ENCODE data around the gene ESYT2. TPM values are rescaled to one million over a fixed set of nuclear protein-coding genes. Genes with fewer than 3 reads are reported as not detected.

Gene ESYT2
- total and polyA plus RNA-seq, 9 of the 15 experiments (the other 6 are each of a cell fraction or from before 2014, with no cell fraction given), result 5.8 to 86.9 (median 64.7) TPM

DNA sequence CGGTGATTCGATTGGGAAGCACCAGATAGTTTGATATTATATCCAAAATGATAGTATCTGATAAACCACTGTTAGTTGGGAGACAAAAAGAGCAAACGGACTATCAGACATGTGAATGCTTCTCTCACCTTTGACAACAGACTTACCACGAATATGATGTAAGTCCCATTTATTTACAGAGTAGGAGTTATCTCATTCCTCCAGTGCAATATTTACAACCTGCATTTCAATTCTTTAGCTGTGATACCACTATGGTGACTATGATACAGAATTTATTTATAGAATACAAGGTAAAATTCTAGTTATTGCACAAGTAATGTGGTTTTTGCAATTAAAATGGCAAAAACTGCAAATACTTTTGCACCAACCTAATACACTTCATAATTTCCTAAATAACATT, 61.6 kb downstream of the ESYT2 start (continued):
- TF ChIP-seq ELK3 (CRISPR knock-in tag; IDR thresholded peaks at IDR 0.05) (no peak), KDM2B (CRISPR knock-in tag; IDR thresholded peaks at IDR 0.05) (no peak), ATF7 (IDR thresholded peaks at IDR 0.05) (no peak), DNMT1 (IDR thresholded peaks at IDR 0.05) (no peak), TAL1 (IDR thresholded peaks at IDR 0.05) (peak; percentile 41), RBM34 (IDR thresholded peaks at IDR 0.05; ENCODE audit: borderline replicate concordance, insufficient read depth, low read length) (no peak), ZEB2 (IDR thresholded peaks at IDR 0.05) (no peak), ZNF644 (tag; IDR thresholded peaks at IDR 0.05; ENCODE audit: low read depth) (no peak), KDM4B (IDR thresholded peaks at IDR 0.05; ENCODE audit: borderline replicate concordance in 2 of 2, low read depth in 1 of 2) (no peak), SP1 (CRISPR knock-in tag; IDR thresholded peaks at IDR 0.05) (no peak), KDM1A (IDR thresholded peaks at IDR 0.05) (no peak), NFE2L1 (tag; IDR thresholded peaks at IDR 0.05; ENCODE audit: borderline replicate concordance, low read depth) (no peak), RBM39 (optimal IDR thresholded peaks at IDR 0.05; ENCODE audit: low read depth, low read length) (no peak), SOX6 (IDR thresholded peaks at IDR 0.05) (peak; percentile 48; the same call in 1 of the 2 replicates), ARID2 (IDR thresholded peaks at IDR 0.05) (no peak), CBX5 (IDR thresholded peaks at IDR 0.05; ENCODE audit: borderline replicate concordance, low read depth) (no peak), TEAD4 (IDR thresholded peaks at IDR 0.05; ENCODE audit: low read length) (peak; percentile 28; the same call in 1 of the 2 replicates), TEAD4 (CRISPR knock-in tag; IDR thresholded peaks at IDR 0.05; ENCODE audit: borderline replicate concordance) (no peak), ZKSCAN1 (IDR thresholded peaks at IDR 0.05; ENCODE audit: low read depth, low read length) (no peak), CEBPG (CRISPR knock-in tag; IDR thresholded peaks at IDR 0.05) (no peak; the same call in 1 of the 2 replicates), CEBPG (tag; conservative IDR thresholded peaks at IDR 0.05 in 1 of 2, IDR thresholded peaks at IDR 0.05 in 1 of 2) (peak; percentile 13 to 54; a peak in 2 of 4 replicates), BCLAF1 (IDR thresholded peaks at IDR 0.05; ENCODE audit: borderline replicate concordance in 1 of 2, control insufficient read depth in 1 of 2, low read depth in 2 of 2, low read length in 1 of 2) (no peak), SAFB (IDR thresholded peaks at IDR 0.05; ENCODE audit: borderline replicate concordance, low read depth, low read length) (no peak), ZNF586 (CRISPR knock-in tag; conservative IDR thresholded peaks at IDR 0.05) (no peak)
- TF ChIP-seq, protein P1, sequence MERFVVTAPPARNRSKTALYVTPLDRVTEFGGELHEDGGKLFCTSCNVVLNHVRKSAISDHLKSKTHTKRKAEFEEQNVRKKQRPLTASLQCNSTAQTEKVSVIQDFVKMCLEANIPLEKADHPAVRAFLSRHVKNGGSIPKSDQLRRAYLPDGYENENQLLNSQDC (CRISPR knock-in tag; IDR thresholded peaks at IDR 0.05), result no peak
- TF ChIP-seq, protein P2, sequence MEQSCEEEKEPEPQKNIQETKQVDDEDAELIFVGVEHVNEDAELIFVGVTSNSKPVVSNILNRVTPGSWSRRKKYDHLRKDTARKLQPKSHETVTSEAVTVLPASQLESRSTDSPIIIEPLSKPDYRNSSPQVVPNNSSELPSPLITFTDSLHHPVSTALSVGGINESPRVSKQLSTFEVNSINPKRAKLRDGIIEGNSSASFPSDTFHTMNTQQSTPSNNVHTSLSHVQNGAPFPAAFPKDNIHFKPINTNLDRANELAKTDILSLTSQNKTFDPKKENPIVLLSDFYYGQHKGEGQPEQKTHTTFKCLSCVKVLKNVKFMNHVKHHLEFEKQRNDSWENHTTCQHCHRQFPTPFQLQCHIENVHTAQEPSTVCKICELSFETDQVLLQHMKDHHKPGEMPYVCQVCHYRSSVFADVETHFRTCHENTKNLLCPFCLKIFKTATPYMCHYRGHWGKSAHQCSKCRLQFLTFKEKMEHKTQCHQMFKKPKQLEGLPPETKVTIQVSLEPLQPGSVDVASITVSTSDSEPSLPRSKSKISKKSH (CRISPR knock-in tag; IDR thresholded peaks at IDR 0.05), result no peak

Measured in K562 (cell line).